ENCODE data around the gene HLA-DOA. TPM values are rescaled to one million over a fixed set of nuclear protein-coding genes. Genes with fewer than 3 reads are reported as not detected.
A peak's percentile ranks its signal among the peaks of the same experiment; 100 is the strongest.

Gene HLA-DOA
- total RNA-seq, 1 experiment from 2014 or later = 4.1 TPM

DNA sequence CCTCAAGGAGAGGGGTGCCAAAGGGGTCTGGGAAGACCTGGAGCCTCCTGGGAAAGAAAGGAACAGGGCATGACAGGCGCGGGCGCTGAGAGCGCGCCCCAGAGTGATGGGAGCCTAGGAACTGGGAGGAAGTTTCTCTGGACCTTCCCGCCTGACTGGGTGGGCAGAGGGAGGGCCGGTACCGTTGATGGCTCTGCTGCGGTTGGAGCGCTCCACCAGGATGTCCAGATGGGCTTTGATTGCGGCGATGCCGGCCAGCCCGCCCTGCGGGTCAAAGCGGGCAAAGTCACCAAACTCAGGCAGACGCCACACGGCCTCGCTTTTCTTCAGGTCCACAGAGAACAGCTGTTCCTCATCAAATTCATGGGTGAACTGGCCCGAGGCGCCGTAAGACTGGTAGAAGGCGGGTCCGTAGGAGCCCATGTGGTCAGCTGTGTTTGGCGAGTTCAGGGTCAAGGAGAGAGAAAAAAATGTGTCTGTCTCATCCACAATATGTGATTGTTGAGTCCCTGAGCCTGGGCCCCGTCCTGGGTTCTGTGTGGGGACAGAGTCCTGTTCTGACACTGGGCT is 1.5 kb downstream of the HLA-DOA start:
- CTCF ChIA-PET = no interaction called here
- no TSS peak for BruUV-seq (replicated peaks)
- intact Hi-C loops (cut with micrococcal nuclease; ENCODE audit: unreplicated experiment) = no loop called here
- Mint-ChIP-seq H3K4me3 (ENCODE audit: low read depth, unreplicated experiment) (peak overlapping the region; percentile 43), H3K27ac (ENCODE audit: unreplicated experiment) (no peak overlapping the region), H3K9me3 (ENCODE audit: low read depth, unreplicated experiment) (no peaks in the 10 kb centered on the region), H3K36me3 (ENCODE audit: insufficient read depth, unreplicated experiment) (no peaks in the 10 kb centered on the region), H3K27me3 (ENCODE audit: unreplicated experiment) (peaks cover 73% of the 10 kb centered on the region), H3K4me1 (ENCODE audit: low read depth, unreplicated experiment) (peaks cover 18% of the 10 kb centered on the region)
- DNase-seq = no peak
- TF ChIP-seq, protein P1, sequence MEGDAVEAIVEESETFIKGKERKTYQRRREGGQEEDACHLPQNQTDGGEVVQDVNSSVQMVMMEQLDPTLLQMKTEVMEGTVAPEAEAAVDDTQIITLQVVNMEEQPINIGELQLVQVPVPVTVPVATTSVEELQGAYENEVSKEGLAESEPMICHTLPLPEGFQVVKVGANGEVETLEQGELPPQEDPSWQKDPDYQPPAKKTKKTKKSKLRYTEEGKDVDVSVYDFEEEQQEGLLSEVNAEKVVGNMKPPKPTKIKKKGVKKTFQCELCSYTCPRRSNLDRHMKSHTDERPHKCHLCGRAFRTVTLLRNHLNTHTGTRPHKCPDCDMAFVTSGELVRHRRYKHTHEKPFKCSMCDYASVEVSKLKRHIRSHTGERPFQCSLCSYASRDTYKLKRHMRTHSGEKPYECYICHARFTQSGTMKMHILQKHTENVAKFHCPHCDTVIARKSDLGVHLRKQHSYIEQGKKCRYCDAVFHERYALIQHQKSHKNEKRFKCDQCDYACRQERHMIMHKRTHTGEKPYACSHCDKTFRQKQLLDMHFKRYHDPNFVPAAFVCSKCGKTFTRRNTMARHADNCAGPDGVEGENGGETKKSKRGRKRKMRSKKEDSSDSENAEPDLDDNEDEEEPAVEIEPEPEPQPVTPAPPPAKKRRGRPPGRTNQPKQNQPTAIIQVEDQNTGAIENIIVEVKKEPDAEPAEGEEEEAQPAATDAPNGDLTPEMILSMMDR (IDR thresholded peaks at IDR 0.05; ENCODE audit: unreplicated experiment) = no peak

DNA sequence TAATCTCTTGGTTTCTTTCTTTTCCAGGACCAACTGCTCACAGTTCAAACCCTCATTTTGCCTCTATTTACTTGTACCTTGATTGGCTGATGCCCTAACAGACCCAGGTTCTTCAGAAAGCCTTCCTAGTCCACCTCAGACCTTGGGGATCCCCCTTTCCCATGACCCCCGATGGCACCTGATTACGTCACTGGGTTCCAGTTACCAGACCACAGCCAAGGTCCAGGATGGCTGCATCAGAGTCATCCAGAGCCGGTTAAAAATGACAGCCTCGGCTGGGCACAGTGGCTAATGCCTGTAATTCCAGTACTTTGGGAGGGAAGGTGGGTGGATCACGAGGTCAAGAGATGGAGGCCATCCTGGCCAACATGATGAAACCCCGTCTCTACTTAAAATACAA is 4.5 kb downstream of the HLA-DOA start:
- Mint-ChIP-seq H3K4me3 (ENCODE audit: low read depth, unreplicated experiment) (no peak overlapping the region), H3K9me3 (ENCODE audit: low read depth, unreplicated experiment) (no peaks in the 10 kb centered on the region), H3K36me3 (ENCODE audit: insufficient read depth, unreplicated experiment) (no peaks in the 10 kb centered on the region), H3K27me3 (ENCODE audit: unreplicated experiment) (peaks cover 89% of the 10 kb centered on the region), H3K27ac (ENCODE audit: unreplicated experiment) (no peak overlapping the region), H3K4me1 (ENCODE audit: low read depth, unreplicated experiment) (peaks cover 26% of the 10 kb centered on the region)
- DNase-seq = no peak
- CTCF ChIA-PET = no interaction called here
- TF ChIP-seq, protein P1 (IDR thresholded peaks at IDR 0.05; ENCODE audit: unreplicated experiment) = no peak
- BruUV-seq (replicated peaks) = no TSS peak
- intact Hi-C loops (cut with micrococcal nuclease; ENCODE audit: unreplicated experiment) = no loop called here

DNA sequence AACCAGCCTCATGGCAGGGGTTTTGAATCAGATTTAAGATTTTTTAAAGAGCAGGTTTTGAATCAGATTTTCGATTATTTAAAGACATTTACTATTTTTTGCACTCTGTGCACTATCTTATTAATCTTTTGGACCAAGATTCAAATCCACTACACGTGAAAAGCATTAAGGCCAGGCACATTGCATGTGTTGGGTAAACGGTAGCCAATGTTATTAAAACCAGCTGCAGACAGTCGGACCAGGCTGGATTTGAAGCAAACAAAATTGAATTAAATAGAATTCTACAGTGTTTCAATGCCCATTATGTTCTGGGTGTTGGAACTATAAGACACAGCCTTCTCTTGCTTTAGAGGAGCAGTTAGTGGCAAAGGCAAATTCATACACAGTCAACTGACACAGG is 7.7 kb downstream of the HLA-DOA start:
- TF ChIP-seq, protein P1 (IDR thresholded peaks at IDR 0.05; ENCODE audit: unreplicated experiment) = no peak
- Mint-ChIP-seq H3K27ac (ENCODE audit: unreplicated experiment) (no peak overlapping the region), H3K9me3 (ENCODE audit: low read depth, unreplicated experiment) (no peaks in the 10 kb centered on the region), H3K4me1 (ENCODE audit: low read depth, unreplicated experiment) (peaks cover 10% of the 10 kb centered on the region), H3K27me3 (ENCODE audit: unreplicated experiment) (peaks cover 68% of the 10 kb centered on the region), H3K4me3 (ENCODE audit: low read depth, unreplicated experiment) (no peak overlapping the region), H3K36me3 (ENCODE audit: insufficient read depth, unreplicated experiment) (no peaks in the 10 kb centered on the region)
- no peak for DNase-seq
- BruUV-seq (replicated peaks) = no TSS peak
- intact Hi-C loops (cut with micrococcal nuclease; ENCODE audit: unreplicated experiment) = loop anchor here (2.0 kb wide), 1 partner anchor 147 kb away; no protein-coding TSS in a partner anchor
- CTCF ChIA-PET = interaction anchor here (1.3 to 2.9 kb wide), 3 partner anchors 11 to 48 kb away, joined by 3 to 8 read pairs (median 7); no protein-coding TSS in a partner anchor

DNA sequence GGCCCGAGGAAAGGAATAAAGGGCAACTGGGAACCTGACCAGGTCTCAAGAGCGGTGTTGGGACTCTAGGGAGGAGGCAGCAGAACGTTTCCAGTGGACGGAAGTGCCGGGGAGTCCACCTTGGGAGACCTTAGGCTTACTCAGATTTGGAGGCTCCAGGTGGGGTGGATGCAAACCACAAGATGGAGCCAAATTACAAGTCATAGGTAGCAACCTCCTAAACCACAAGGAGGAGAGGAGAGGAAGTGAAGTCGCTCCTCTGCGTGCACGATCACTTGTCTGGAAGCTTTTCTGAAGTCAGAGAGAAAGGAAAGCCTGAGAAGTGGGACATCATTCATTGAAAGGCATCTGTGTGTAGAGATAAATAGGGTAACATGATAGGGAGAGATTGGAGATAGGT is 9.3 kb downstream of the HLA-DOA start:
- no peak overlapping the region for H3K4me3 Mint-ChIP-seq (ENCODE audit: low read depth, unreplicated experiment)
- CTCF ChIA-PET = interaction anchor here (0.7 to 2.9 kb wide), 9 partner anchors 13 to 248 kb away, joined by 3 to 10 read pairs (median 4); partner anchors contain the start of gene HLA-DMA
- no TSS peak for BruUV-seq (replicated peaks)
- H3K4me1 Mint-ChIP-seq (ENCODE audit: low read depth, unreplicated experiment) = peaks cover 10% of the 10 kb centered on the region
- H3K36me3 Mint-ChIP-seq (ENCODE audit: insufficient read depth, unreplicated experiment) = no peaks in the 10 kb centered on the region
- H3K27me3 Mint-ChIP-seq (ENCODE audit: unreplicated experiment) = peaks cover 63% of the 10 kb centered on the region
- intact Hi-C loops (cut with micrococcal nuclease; ENCODE audit: unreplicated experiment) = loop anchor here (1.0 to 2.0 kb wide), 2 partner anchors 149 to 172 kb away; no protein-coding TSS in a partner anchor
- TF ChIP-seq, protein P1 (IDR thresholded peaks at IDR 0.05; ENCODE audit: unreplicated experiment) = peak; percentile 70
- no peak overlapping the region for H3K27ac Mint-ChIP-seq (ENCODE audit: unreplicated experiment)
- DNase-seq = peak; percentile 74
- H3K9me3 Mint-ChIP-seq (ENCODE audit: low read depth, unreplicated experiment) = no peaks in the 10 kb centered on the region
